ENCODE measurements around the gene ENC1.

The ENC1 gene

DNA sequence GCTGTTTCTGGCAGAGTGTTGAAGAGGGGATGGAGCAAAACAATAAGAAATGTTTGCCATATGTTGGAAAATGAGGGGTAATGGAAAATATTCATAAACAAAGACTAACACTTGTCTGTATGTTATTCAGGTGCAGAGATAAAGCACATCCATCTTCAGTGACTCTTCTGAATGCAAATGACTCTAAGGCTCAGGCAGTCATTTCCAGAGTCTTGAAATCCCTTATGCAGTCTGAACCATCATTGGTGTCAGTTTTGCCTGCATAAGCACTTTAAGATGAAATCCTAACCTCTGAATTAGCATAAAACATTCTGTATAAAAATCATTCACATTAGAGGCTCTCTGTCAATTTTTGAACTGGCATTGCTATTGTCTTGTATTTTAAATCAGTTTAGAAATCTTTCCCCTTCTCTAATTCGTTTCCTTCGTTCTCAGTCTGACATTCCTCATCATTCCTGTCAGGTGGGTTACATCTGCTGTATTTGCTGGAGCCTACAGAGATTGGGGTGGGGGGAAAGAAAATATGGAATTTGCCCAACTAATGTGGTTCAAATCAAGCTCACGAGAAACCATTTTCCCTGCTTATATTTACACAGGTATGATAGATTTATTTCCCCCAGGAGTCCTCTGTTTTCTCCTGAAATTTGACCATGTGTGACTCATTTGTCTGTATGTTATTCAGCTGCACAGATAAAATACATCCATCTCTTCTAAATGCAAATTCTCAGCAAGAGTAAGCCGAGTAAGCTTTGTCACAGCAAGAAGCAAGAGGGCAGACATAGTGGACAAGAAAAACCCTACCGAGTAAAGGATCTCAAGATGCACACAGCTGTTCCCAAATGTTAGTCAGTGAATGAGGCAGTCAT, 31.6 kb downstream of the ENC1 start:
- no peak for DNase-seq (ENCODE audit: low read depth)

DNA sequence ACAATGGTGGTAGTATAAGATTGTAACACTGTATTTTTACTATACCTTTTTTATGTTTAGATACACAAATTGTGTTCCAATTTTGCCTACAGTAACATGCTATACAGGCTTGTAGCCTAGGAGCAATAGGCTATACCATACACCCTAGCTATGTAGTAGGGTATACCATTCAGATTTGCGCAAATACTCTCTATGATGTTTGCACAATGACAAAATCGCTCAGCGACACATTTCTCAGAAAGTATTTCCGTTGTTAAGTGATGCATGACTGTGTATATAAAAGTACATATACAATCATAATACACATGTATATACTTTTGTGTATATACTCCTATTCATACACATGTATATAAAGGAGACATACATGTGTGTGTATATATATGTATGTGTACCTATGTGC, 34.8 kb downstream of the ENC1 start:
- no peak for DNase-seq (ENCODE audit: low read depth)

DNA sequence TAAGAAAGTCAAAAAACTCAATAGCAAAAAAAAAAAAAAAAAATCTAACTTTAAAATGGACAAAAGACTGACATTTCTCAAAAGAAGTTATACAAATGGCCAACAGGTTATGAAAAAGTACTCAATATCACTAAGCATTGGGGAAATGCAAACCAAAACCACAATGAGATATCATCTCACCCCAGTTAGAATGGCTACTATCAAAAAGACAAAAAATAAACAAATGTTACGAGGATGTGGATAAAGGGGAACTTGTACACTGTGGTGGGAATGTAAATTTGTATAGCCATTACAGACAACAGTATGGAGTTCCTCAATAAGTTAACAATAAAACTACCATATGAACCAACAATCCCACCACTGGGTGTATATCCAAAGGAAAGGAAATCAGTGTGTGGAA, 37.2 kb downstream of the ENC1 start:
- DNase-seq (ENCODE audit: low read depth): no peak

DNA sequence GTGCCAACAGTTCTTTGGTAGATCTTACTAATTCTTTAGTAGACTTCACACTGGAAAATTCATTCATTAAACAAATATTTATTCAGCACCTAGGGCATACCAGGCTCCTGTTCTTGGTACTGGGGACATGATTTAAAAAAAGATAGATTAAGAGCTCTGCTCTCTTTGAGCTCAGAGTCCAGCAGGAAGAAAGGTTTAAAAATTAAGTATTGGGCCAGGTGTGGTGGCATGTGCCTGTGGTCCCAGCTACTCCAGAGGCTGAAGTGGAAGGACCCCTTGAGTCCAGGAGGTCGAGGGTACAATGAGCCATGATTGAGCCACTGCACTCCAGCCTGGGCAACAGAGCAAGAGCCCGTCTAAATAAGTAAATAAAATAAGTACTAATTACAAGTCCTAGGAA, 41.4 kb downstream of the ENC1 start:
- no peak for DNase-seq (ENCODE audit: low read depth)

DNA sequence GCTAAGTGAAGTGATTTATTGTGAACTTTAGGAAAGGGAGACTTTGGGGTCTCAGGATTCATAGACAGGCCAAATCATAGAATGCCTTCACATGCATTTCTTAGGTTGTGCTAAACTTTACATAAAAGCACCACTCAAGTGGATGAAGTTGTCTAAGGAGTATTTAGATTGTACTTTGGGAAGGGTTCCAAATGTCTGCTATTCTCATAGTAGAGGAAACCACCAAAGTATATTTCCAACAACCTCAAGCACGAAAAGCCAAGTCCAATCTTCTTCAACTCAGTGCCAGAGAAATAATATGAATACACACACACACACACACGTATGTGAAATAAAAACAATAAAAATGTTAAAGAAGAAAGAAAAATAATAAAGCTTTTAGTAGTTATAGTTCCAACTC, 41.8 kb downstream of the ENC1 start:
- DNase-seq (ENCODE audit: low read depth): no peak

DNA sequence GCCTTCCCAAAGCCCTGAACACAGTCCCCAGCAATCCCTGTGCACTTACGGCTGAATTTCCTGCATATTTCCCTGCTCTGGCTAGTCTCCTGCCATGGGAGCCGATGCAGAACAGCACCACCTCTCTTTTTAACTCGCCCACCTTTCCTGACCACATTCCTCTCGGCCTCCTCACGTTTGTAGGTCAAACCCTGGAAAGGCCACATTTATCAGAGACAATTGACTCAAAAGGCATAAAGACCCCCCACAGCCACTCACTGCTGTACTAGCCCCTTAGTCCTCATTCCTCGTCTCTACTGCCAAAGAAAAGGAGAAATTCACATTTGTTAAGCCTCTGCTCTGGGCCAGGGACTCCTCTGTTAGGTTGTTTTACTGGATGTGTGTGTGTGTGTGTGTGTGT, 43.6 kb downstream of the ENC1 start:
- no peak for DNase-seq (ENCODE audit: low read depth)

DNA sequence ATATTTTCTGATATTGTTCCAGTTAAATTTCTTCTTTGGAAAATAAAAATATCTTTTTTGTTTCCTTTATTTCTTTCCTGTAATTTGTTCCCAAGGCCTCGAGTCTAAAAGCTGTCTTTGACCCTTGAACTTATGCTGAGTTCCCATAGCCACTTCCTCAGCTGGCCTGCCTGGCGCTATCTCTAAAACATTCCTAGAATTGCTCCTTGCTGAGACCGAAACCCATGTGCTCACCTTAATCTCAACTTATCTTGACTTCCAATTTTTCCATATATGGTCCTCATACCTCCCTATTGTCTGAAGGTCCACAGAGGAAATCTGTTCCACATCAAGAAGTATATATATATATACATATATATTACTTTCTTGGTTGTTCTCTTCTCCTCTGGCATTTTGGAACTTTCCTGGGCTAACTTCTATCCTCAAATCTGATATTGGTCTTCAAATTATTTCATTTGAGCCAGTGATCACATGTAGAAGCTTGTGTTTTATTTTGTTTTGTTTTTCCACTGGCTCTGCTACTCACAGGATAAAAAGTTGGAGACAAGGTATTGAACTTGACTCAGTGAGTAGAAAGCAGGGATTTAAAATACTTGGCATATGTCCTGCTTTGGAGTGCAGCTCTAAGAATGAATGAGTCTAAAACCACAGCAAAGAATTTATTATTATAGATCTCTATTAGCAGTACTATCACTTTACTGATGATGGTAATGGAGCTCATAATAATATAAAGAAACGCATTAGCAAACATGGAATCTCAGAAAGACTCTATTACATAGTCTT, 45.2 kb downstream of the ENC1 start:
- DNase-seq (ENCODE audit: low read depth): no peak

DNA sequence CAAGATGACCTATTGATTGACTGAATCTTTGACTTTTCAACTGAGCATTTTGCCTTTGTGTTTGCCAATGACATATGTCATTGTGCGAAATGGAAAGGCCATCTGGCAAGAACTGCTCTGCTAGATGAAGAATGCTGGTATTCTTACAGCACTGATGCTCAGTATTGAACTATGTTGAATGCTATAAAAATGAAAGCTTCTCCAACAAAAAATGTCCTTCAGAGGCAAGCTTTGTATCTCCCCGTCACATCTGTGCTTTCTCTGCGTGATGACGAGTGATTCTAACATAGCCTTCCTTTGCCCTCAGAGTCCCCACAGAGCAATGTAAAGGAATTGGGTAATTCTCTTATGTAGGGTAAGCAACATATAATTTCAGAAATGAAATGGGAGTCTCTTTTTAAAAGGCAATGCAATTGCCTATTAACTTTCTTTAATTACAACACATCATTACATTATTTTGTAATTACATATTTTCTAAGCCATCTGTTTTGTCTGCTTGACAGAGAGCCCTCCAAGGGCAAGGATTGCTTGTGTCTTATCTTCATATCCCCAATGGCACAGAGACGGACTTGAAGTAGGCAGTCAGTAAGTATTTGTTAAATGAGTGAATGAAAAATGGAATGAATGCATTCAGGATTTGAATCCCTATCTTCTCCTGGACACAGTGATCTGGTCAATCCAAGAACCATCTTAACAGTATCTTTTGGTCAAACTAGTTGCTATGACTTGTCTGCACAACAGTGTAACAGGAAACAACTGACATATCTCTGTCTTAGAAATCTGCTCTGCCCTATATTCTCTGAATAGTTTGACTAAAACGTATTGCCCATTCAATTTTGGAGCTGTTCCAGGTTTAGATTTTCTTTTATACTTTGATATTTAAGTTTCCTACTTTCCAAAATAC, 46.1 kb downstream of the ENC1 start:
- no peak for DNase-seq (ENCODE audit: low read depth)

DNA sequence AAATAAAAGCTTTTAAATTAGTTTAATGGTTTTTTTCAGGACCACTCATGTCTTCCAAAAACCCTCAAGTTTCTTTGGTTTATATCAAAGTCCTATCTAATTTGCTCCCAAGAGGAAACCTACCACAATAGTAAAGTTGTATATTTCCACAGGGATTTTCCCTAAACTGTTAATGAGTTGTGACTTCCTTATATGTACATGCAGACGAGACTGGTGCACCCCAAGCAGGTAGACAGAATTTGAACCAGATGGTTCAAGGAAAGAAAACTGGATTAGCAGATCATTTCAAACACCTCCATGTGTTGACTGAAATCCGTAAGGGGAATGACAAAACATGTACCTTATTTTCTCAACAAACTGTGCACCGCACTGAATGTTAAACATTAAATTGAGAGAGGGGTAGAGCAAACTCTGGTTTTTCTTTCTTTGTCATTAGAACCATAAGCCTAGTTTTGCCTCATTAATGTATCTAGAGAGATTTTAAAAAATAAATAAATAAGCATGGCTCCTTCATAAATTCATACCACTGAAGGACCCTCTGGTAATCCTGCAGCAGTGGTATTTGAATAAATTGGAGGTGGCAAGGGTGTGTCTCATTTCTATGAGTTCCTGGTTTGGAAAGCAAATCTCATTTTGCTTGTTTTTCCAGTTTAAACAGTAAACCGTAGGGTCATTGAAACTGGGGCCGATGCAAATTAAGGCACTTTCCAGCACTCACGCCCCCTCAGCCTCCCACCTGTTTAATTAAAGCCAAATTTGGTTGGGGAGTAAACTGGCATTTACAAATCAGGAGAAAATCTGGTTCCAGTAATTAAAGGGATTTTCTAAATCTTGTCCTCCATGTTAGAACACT, 51.1 kb downstream of the ENC1 start:
- no peak for DNase-seq (ENCODE audit: low read depth)

DNA sequence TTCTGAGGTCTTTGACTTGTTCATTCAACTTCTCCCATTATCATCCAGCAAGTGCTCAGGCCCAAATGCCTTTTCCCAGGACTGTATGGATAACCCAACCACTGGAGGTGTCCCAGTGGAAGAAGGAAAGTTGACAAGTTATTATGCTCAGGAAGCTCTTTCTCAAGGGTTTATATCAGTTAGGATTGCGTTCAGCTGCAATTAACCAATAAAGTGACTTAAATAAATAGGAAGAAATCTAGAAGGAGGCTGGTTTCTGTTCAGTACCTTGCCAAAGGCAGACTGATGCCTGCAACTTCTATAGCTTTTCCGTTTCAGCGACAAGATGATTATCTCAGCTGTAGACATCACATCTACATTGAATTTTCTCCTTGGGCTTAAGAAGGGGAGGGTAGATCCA, 52.1 kb downstream of the ENC1 start:
- no peak for DNase-seq (ENCODE audit: low read depth)

DNA sequence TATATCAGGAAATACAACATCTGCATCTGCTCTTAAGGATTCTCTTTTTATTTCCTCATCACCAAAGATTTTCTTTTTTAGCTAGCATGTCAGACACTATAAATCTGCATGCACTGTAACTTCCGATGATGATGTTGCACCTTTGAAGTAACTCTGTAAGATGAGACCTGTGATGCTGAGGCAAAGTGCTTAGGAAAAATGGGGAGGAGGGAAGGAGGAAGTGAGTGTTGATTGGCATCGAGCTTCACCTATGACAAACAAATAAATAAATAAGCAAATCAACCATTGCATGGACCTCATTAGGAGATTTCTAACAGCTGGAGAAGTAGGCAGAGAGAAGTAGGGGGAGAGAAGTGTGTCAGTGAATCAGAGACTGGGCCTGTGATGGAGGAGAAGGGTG, 52.6 kb downstream of the ENC1 start:
- DNase-seq (ENCODE audit: low read depth): no peak

DNA sequence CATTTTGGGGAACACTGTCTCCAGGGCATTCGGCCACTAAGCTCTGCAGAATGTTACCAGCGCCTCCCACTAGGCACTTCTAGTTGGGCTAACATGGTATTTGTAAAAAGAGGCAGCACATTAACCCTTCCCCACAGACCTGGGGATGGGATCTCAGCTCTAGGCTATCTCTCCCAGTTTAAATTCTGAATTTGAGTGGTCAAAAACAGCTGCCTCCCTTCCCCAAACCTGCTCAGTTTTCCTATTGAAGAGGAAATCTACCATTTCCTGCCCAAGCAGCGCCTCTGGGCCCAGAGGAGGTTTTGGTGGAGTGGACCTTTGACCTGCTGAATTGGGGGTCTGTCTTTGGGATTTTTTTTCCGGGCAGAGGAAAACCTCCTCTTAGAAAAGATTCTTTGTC, 53.2 kb downstream of the ENC1 start:
- no peak for DNase-seq (ENCODE audit: low read depth)

DNA sequence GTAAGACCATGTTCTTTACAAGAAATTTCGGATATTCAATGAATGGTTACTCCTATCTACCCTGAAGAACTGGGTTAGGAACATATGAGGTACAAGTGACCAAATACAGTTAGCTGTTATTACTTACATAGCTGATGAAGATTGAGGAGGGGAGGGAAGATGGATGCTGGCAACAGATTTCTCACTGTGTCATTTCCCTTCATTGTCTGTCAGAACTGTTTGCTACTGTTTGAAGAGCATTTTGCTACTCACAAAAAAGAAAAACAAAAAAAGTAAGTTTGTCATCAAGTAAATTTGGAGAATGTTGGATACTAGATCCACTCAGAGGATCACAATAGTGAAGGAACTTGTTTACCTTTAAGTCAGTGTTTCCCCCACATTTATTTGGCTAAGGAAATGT, 53.7 kb downstream of the ENC1 start:
- DNase-seq (ENCODE audit: low read depth): no peak

DNA sequence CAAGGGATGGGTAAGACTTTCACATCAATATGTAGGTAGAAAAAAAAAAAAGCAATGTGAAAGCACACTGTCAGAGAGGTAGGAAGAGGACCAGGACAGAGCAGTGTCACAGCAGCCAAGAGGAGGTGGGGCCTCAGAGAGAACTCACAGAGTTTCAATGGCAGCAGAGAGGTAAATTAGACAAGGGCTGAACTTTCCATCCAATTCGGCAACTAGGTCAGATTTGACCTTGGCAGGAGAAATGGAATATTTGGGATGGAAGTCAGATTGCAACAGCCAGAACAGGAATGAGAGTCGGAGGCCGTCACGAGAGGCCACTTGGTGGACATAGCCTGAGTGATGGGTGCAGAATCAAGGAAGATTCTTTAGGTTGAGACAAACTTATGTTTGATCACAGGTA, 57.7 kb downstream of the ENC1 start:
- no peak for DNase-seq (ENCODE audit: low read depth)

DNA sequence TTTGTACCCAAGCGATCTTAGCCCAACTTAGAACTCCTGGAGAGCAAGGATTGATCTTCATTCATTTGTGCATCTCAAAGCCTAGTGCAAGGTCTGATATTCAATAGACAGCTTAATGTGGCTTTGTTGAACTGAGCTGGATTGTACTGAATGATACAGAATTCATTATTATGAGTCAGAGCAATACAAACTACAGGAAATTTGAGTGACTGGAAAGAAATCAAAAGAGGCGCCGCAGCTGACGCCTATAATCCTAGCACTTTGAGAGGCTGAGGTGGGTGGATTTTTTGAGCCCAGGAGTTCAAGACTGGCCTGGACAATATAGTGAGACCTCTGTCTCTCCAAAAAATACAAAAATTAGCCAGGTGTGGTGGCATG, 58.6 kb downstream of the ENC1 start:
- no peak for DNase-seq (ENCODE audit: low read depth)

DNA sequence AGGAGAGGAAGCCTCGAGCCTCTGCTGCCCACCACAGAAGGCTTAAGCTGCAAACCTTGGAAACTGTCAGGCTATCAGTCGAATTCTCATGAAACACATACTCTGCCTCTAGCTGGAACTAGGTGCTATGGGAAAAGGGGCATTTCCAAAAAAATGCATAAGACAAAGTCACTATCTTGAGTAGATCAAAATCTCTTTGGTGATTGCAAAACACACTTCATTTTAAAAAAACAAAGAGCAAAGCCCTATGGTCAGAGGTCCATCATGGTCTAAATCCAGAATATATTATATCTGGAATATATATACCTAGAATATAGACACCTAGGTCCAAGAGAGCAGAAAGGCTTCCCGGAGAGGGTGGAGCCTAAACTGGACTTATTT, 59.8 kb downstream of the ENC1 start:
- DNase-seq (ENCODE audit: low read depth): no peak

DNA sequence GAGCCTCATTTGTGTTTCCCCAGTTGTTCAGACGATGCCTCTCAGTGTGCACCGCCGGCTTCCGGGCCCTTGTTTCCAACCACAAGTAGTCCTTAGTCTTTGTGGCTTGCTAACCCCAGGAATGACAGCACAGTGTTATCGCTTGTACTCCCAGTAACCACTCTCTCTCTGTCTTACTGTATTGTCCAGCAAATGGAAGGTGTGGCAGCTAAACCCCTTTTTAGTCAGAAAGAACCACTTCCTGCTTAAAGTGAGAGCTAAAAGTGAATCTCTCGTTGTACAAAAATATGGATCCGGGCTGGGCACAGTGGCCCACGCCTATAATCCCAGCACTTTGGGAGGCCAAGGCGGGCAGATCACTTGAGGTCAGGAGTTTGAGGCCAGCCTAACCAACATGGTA, 61.3 kb downstream of the ENC1 start:
- no peak for DNase-seq (ENCODE audit: low read depth)

DNA sequence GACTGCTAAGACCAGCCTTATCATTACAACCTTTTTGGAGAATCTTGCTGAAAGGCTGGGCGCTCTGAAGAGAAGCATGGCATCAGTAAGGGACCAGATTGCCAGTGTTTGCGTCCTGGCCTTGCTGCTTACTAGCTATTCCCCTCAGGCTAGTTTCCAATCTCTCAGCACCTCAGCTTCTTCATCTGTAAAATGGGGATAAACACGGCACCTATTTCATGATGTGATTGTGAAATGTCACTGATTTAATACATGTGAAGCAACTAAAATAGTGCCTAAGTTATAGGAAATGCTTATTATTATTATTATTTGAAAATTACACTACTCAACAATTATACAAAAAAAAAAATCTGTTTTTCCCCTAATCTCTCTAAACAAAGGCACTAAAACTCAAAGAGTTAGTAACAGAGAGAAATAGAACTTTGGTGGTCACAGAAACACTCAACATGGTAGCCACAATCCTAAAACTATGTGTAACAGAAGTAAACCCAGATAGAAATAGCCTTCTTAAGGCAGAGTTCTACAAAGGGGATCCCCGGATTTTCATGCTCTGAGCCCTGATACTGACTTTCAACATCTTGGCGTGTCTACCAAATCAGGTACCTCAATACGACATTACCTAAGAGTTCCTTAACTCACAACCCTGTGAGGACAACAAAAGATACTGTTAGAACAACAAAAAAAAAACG, 62.0 kb downstream of the ENC1 start:
- no peak for DNase-seq (ENCODE audit: low read depth)

Measured in fibroblast of the conjunctiva (primary cell).